Islet of Langerhans (tissue), 1 donor: ENCODE results near the gene MYH7B.

ENCODE experiments used
- FAIRE-seq: peaks from one replicate; lab custom pipeline; 2011; peaks lifted over from hg19 to GRCh38; lab: Jason Lieb, UNC

Gene MYH7B

GRCh38 chr20:34992751-34993417, 37.2 kb downstream of the MYH7B start:
- no peak for FAIRE-seq

GRCh38 chr20:34993941-34994508, 38.4 kb downstream of the MYH7B start:
- no peak for FAIRE-seq

GRCh38 chr20:34994509-34995131, 39.0 kb downstream of the MYH7B start:
- FAIRE-seq: no peak

GRCh38 chr20:34995192-34995591, 39.5 kb downstream of the MYH7B start:
- FAIRE-seq: no peak

- FAIRE-seq: no peak
Observed at GRCh38 chr20:34995696-34996095, 40.0 kb downstream of the MYH7B start.

GRCh38 chr20:34996243-34997028, 40.8 kb downstream of the MYH7B start:
- FAIRE-seq: no peak

- no peak for FAIRE-seq
Observed at GRCh38 chr20:34997131-34997561, 41.5 kb downstream of the MYH7B start.

- no peak for FAIRE-seq
Observed at GRCh38 chr20:34997774-34998173, 42.1 kb downstream of the MYH7B start.

GRCh38 chr20:34998331-34998950, 42.8 kb downstream of the MYH7B start:
- FAIRE-seq: no peak

- no peak for FAIRE-seq
Observed at GRCh38 chr20:34999021-34999451, 43.4 kb downstream of the MYH7B start.

GRCh38 chr20:34999782-35000181, 44.1 kb downstream of the MYH7B start:
- no peak for FAIRE-seq

- no peak for FAIRE-seq
Observed at GRCh38 chr20:35000311-35000921, 44.7 kb downstream of the MYH7B start.

- FAIRE-seq: no peak
Observed at GRCh38 chr20:35000922-35001595, 45.4 kb downstream of the MYH7B start.

GRCh38 chr20:35001596-35002362, 46.1 kb downstream of the MYH7B start:
- no peak for FAIRE-seq

- FAIRE-seq: no peak
Observed at GRCh38 chr20:35002426-35003210, 47.0 kb downstream of the MYH7B start.

- FAIRE-seq: no peak
Observed at GRCh38 chr20:35003211-35004031, 47.8 kb downstream of the MYH7B start.

GRCh38 chr20:35004051-35004725, 48.5 kb downstream of the MYH7B start:
- FAIRE-seq: no peak

- no peak for FAIRE-seq
Observed at GRCh38 chr20:35004749-35005462, 49.2 kb downstream of the MYH7B start.
